ENCODE results near the gene OR52A1.

- TF ChIP-seq CTCF (IDR thresholded peaks at IDR 0.05) (no peak), POLR2A (IDR thresholded peaks at IDR 0.05) (no peak), EP300 (IDR thresholded peaks at IDR 0.05) (no peak), POLR2AphosphoS5 (IDR thresholded peaks at IDR 0.05) (no peak)
These were observed 20.4 kb upstream of the OR52A1 start for GRCh38 chr11:5174934-5175333.
